ENCODE measurements around the gene CYP1A1.

The CYP1A1 gene

GRCh38 chr15:74680456-74680855, 44.9 kb downstream of the CYP1A1 start:
- DNase-seq (ENCODE audit: low read depth, low spot score), result no peak
- in situ Hi-C loops (cut with HindIII; ENCODE audit: low sequenced_read_pairs), result no loop called here
- TF ChIP-seq CTCF (IDR thresholded peaks at IDR 0.05; ENCODE audit: low read depth, low read length), result no peak
- no peak overlapping the region for H3K4me3 ChIP-seq (ENCODE audit: low read depth, low read length)

GRCh38 chr15:74676801-74677200, 48.5 kb downstream of the CYP1A1 start:
- H3K4me3 ChIP-seq (ENCODE audit: low read depth, low read length), result no peak overlapping the region
- no peak for DNase-seq (ENCODE audit: low read depth, low spot score)
- TF ChIP-seq CTCF (IDR thresholded peaks at IDR 0.05; ENCODE audit: low read depth, low read length), result no peak
- in situ Hi-C loops (cut with HindIII; ENCODE audit: low sequenced_read_pairs), result no loop called here

- no peak overlapping the region for H3K4me3 ChIP-seq (ENCODE audit: low read depth, low read length)
- in situ Hi-C loops (cut with HindIII; ENCODE audit: low sequenced_read_pairs), result no loop called here
- no peak for TF ChIP-seq CTCF (IDR thresholded peaks at IDR 0.05; ENCODE audit: low read depth, low read length)
- DNase-seq (ENCODE audit: low read depth, low spot score), result no peak
These were observed 51.2 kb downstream of the CYP1A1 start for GRCh38 chr15:74674161-74674560.

GRCh38 chr15:74669627-74670026, 55.7 kb downstream of the CYP1A1 start:
- DNase-seq (ENCODE audit: low read depth, low spot score), result no peak
- no peak for TF ChIP-seq CTCF (IDR thresholded peaks at IDR 0.05; ENCODE audit: low read depth, low read length)
- in situ Hi-C loops (cut with HindIII; ENCODE audit: low sequenced_read_pairs), result no loop called here
- H3K4me3 ChIP-seq (ENCODE audit: low read depth, low read length), result no peak overlapping the region

All from astrocyte of the spinal cord (primary cell).